Transverse colon (tissue), 4 donors: ENCODE results near the gene PPP3CA. TPM values are rescaled to one million over a fixed set of nuclear protein-coding genes. Genes with fewer than 3 reads are reported as not detected.
A peak's percentile ranks its signal among the peaks of the same experiment; 100 is the strongest.

Source experiments
- DNase-seq: peaks from one replicate; pipeline ENCODE4 v3.0.0-alpha.2; 2019
- H3K27ac ChIP-seq, 4 donors: fragments of 200-600 bp; sonication (generic); 2 replicates each; pipeline ENCODE4 v1.5.1; 2016 to 2018; ENCODE audit warnings: inconsistent platforms in 4 of 4
- H3K27me3 ChIP-seq: fragments of 200-600 bp; sonication (generic); 2 replicates; pipeline ENCODE4 v1.5.1; 2017; ENCODE audit warnings: inconsistent platforms
- H3K36me3 ChIP-seq, 4 donors: fragments of 200-600 bp; sonication (generic); 2 replicates each; pipeline ENCODE4 v1.5.1; 2017 to 2019; ENCODE audit warnings: inconsistent platforms in 4 of 4
- H3K4me1 ChIP-seq, 4 donors: fragments of 200-600 bp; sonication (generic); 2 replicates each; pipeline ENCODE4 v1.5.1; 2017 to 2020; ENCODE audit warnings: inconsistent platforms in 4 of 4
- H3K4me3 ChIP-seq, 4 donors: fragments of 200-600 bp; sonication (generic); 1 replicate in 1 of 4; 2 replicates in 3 of 4; pipeline versions ENCODE4 v1.5.1 to v1.6.1; 2017 to 2019; ENCODE audit warnings: inconsistent platforms in 4 of 4
- H3K9me3 ChIP-seq, 2 donors: fragments of 200-600 bp; sonication (generic); 2 replicates each; pipeline ENCODE4 v1.5.1; 2017 to 2019; ENCODE audit warnings: inconsistent platforms in 2 of 2
- CTCF ChIP-seq, 5 experiments: fragments of 200-600 bp in 3 of 5; fragments of 450-650 bp in 2 of 5; sonication (generic) in 3 of 5; IDR thresholded peaks; 1 replicate in 2 of 5; 2 replicates in 3 of 5; pipeline ENCODE4 v1.5.1; 2016 to 2017; ENCODE audit warnings: antibody characterized with exemption in 5 of 5, inconsistent platforms in 3 of 5, mild to moderate bottlenecking in 2 of 5, moderate library complexity in 1 of 5
- EP300 ChIP-seq: sonication (generic); formaldehyde crosslinking; IDR thresholded peaks from one replicate; pipeline ENCODE4 v1.6.1; 2017; ENCODE audit warnings: antibody characterized with exemption, low read depth
- POLR2A ChIP-seq: fragments of 450-650 bp; IDR thresholded peaks from one replicate; pipeline ENCODE4 v1.6.1; 2016; ENCODE audit warnings: antibody characterized with exemption, mild to moderate bottlenecking, moderate library complexity
- POLR2AphosphoS5 ChIP-seq, 3 donors: sonication (generic); formaldehyde crosslinking; IDR thresholded peaks; one replicate each; pipeline ENCODE4 v1.6.1; 2016; ENCODE audit warnings: antibody characterized with exemption in 3 of 3
- WGBS, 2 donors: methylation state at CpG; one replicate each; pipeline ENCODE4 v1.1.5; 2018; ENCODE audit warnings: low coverage in 1 of 2; 5-methylcytosine and 5-hydroxymethylcytosine counted together
- in situ Hi-C, 4 donors: fragments of 200-750 bp; cut with MboI; loops; one replicate each; pipeline versions ENCODE4 v1.15.0 to v1.15.1; 2017; ENCODE audit warnings: low sequenced_read_pairs in 3 of 4, low pct_ligation_motif_present in 1 of 4, low pct_unique_long_range_greater_than_20kb in 1 of 4
- intact Hi-C: fragments of 100-400 bp; cut with DNase I; formaldehyde crosslinking; loops from one replicate; pipeline ENCODE4 v1.15.1; 2023; ENCODE audit warnings: low total_unique reads
- total RNA-seq, 4 donors: library from RNA; depleted of rRNA; stranded (reverse); fragments of >200 nt; gene quantifications; one replicate each; pipeline ENCODE4 v1.1.0, GENCODE V29; 2016

The PPP3CA gene
- total RNA-seq, 4 donors from 2014 or later: 29.2 to 50.7 (median 37.7) TPM

GRCh38 chr4:101279377-101279871, 67.9 kb downstream of the PPP3CA start:
- Histone ChIP-seq H3K9me3 (no peaks in the 10 kb centered on the region), H3K36me3 (no peaks in the 10 kb centered on the region), H3K4me1 (peaks cover 0 to 17% (median 2%) of the 10 kb centered on the region in 4 donors), H3K27ac (no peak overlapping the region), H3K27me3 (no peaks in the 10 kb centered on the region), H3K4me3 (no peak overlapping the region)
- in situ Hi-C loops (no loop called here), intact Hi-C loops (no loop called here)
- no peak for TF ChIP-seq CTCF (IDR thresholded peaks at IDR 0.05)
- TF ChIP-seq POLR2A: no peak
- TF ChIP-seq POLR2AphosphoS5 (IDR thresholded peaks at IDR 0.05): peak in 1 of 3 donors; percentile 13
- TF ChIP-seq EP300: no peak
- 57 to 61% methylated on average over 3 of the region's 3 CpGs for WGBS, 2 donors
- no peak for DNase-seq

GRCh38 chr4:101277671-101278070, 69.7 kb downstream of the PPP3CA start:
- Histone ChIP-seq H3K4me1 (peaks cover 0 to 7% (median 2%) of the 10 kb centered on the region in 4 donors), H3K27me3 (no peaks in the 10 kb centered on the region), H3K27ac (no peak overlapping the region), H3K9me3 (no peaks in the 10 kb centered on the region), H3K4me3 (no peak overlapping the region), H3K36me3 (no peaks in the 10 kb centered on the region)
- TF ChIP-seq POLR2AphosphoS5 (IDR thresholded peaks at IDR 0.05) (no peak), EP300 (no peak), POLR2A (no peak), CTCF (IDR thresholded peaks at IDR 0.05) (no peak)
- WGBS, 2 donors: 31 to 32% methylated on average over 1 of the region's 1 CpG
- in situ Hi-C loops (no loop called here), intact Hi-C loops (no loop called here)
- no peak for DNase-seq

- in situ Hi-C loops (no loop called here), intact Hi-C loops (no loop called here)
- H3K27me3 ChIP-seq: no peaks in the 10 kb centered on the region
- no peak for DNase-seq
- no peak for TF ChIP-seq EP300
- no peak for TF ChIP-seq CTCF (IDR thresholded peaks at IDR 0.05)
- no peak for TF ChIP-seq POLR2AphosphoS5 (IDR thresholded peaks at IDR 0.05)
- TF ChIP-seq POLR2A: no peak
- no peak overlapping the region for H3K27ac ChIP-seq
- no peaks in the 10 kb centered on the region for H3K9me3 ChIP-seq
- no peak overlapping the region for H3K4me3 ChIP-seq
- H3K36me3 ChIP-seq: no peaks in the 10 kb centered on the region
- 82 to 84% methylated on average over 3 of the region's 3 CpGs for WGBS, 2 donors
- peaks cover 0 to 7% (median 2%) of the 10 kb centered on the region in 4 donors for H3K4me1 ChIP-seq
Measured at GRCh38 chr4:101276661-101277060, 70.7 kb downstream of the PPP3CA start.

GRCh38 chr4:101274888-101275752, 72.2 kb downstream of the PPP3CA start:
- no peak for TF ChIP-seq POLR2A
- H3K27ac ChIP-seq: no peak overlapping the region
- intact Hi-C loops (no loop called here), in situ Hi-C loops (no loop called here)
- no peak for DNase-seq
- WGBS, 2 donors: 56 to 73% methylated on average over 7 of the region's 7 CpGs
- H3K4me1 ChIP-seq: peaks cover 0 to 7% (median 2%) of the 10 kb centered on the region in 4 donors
- H3K4me3 ChIP-seq: no peak overlapping the region
- no peaks in the 10 kb centered on the region for H3K36me3 ChIP-seq
- H3K9me3 ChIP-seq: no peaks in the 10 kb centered on the region
- no peaks in the 10 kb centered on the region for H3K27me3 ChIP-seq
